ENCODE data around the gene RGS2.

The RGS2 gene

DNA sequence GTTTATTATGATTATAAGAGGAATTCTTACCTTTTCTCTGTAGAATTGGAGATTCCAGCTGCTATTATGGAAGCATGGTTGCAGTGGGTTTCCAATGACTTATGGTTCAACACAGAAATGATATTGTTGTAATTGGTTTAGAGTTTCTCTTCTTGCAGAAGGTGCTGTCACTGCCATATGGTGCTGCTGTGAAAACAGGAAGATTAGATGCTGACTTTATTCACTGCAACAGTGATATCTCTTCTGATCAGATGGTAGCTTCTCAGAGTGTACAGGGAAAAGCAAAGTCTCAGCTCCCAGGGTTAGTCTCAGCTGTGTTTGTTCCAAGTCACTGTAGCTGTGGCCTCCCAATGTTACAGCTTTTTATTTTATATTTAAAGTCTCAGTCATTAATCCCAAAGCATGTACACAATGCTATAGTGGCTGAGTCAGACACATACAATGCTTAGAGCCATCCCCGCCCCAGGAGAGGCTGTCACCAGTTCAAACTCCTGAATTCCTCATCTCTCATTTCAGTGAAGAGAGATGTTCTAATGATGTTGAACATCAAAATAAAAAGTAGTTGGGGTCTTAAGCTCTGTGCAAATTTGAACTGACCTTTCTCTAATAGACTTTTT, 42.7 kb upstream of the RGS2 start:
- DNase-seq (ENCODE audit: low read depth, low spot score) = no peak
- TF ChIP-seq CTCF (IDR thresholded peaks at IDR 0.05; ENCODE audit: low read depth, low read length) = no peak
- H3K4me3 ChIP-seq (ENCODE audit: low read depth, low read length) = no peak overlapping the region
- in situ Hi-C loops (cut with HindIII; ENCODE audit: low sequenced_read_pairs) = no loop called here

- no peak overlapping the region for H3K4me3 ChIP-seq (ENCODE audit: low read depth, low read length)
- no peak for TF ChIP-seq CTCF (IDR thresholded peaks at IDR 0.05; ENCODE audit: low read depth, low read length)
- in situ Hi-C loops (cut with HindIII; ENCODE audit: low sequenced_read_pairs) = no loop called here
- DNase-seq (ENCODE audit: low read depth, low spot score) = no peak
Measured at GRCh38 chr1:192766876-192767275, 42.0 kb upstream of the RGS2 start.

- DNase-seq (ENCODE audit: low read depth, low spot score) = no peak
Measured at GRCh38 chr1:192767798-192768197, 41.0 kb upstream of the RGS2 start.

GRCh38 chr1:192768463-192768862, 40.4 kb upstream of the RGS2 start:
- H3K4me3 ChIP-seq (ENCODE audit: low read depth, low read length) = no peak overlapping the region
- no peak for DNase-seq (ENCODE audit: low read depth, low spot score)
- in situ Hi-C loops (cut with HindIII; ENCODE audit: low sequenced_read_pairs) = no loop called here
- no peak for TF ChIP-seq CTCF (IDR thresholded peaks at IDR 0.05; ENCODE audit: low read depth, low read length)

More at GRCh38 chr1:192767798-192768197, 41.0 kb upstream of the RGS2 start:
- H3K4me3 ChIP-seq (ENCODE audit: low read depth, low read length) = no peak overlapping the region
- in situ Hi-C loops (cut with HindIII; ENCODE audit: low sequenced_read_pairs) = no loop called here
- TF ChIP-seq CTCF (IDR thresholded peaks at IDR 0.05; ENCODE audit: low read depth, low read length) = no peak

- no peak for TF ChIP-seq CTCF (IDR thresholded peaks at IDR 0.05; ENCODE audit: low read depth, low read length)
Measured at GRCh38 chr1:192771341-192771740, 37.5 kb upstream of the RGS2 start.

GRCh38 chr1:192775631-192776030, 33.2 kb upstream of the RGS2 start:
- no peak overlapping the region for H3K4me3 ChIP-seq (ENCODE audit: low read depth, low read length)
- no peak for TF ChIP-seq CTCF (IDR thresholded peaks at IDR 0.05; ENCODE audit: low read depth, low read length)
- in situ Hi-C loops (cut with HindIII; ENCODE audit: low sequenced_read_pairs) = no loop called here
- no peak for DNase-seq (ENCODE audit: low read depth, low spot score)

More at GRCh38 chr1:192771341-192771740, 37.5 kb upstream of the RGS2 start:
- in situ Hi-C loops (cut with HindIII; ENCODE audit: low sequenced_read_pairs) = no loop called here
- DNase-seq (ENCODE audit: low read depth, low spot score) = no peak
- no peak overlapping the region for H3K4me3 ChIP-seq (ENCODE audit: low read depth, low read length)
